K562 (cell line): ENCODE data around the gene MARCKSL1. TPM values are rescaled to one million over a fixed set of nuclear protein-coding genes. Genes with fewer than 3 reads are reported as not detected.

ENCODE experiments used
- ARID3B ChIP-seq: fragments of 250-450 bp; sonication (Bioruptor Pico); IDR thresholded peaks from 2 replicates; pipeline ENCODE4 v1.4.0; 2020; ENCODE audit warnings: borderline replicate concordance
- CBFA2T3 ChIP-seq: fragments of 450-650 bp; IDR thresholded peaks from 2 replicates; pipeline ENCODE4 v1.6.1; 2017
- ETS1 ChIP-seq: conservative IDR thresholded peaks from 2 replicates; pipeline ENCODE4 v1.6.1; 2011; ENCODE audit warnings: low read depth, mild to moderate bottlenecking, low read length; ENCODE audit not compliant: control insufficient read depth
- FIP1L1 ChIP-seq: fragments of 200-400 bp; formaldehyde crosslinking; IDR thresholded peaks from 2 replicates; pipeline ENCODE4 v1.6.1; 2018; ENCODE audit warnings: mild to moderate bottlenecking, low read depth, low read length; ENCODE audit not compliant: poor library complexity, severe bottlenecking
- HEY1 ChIP-seq: fragments of 250-450 bp; sonication (Bioruptor Pico); IDR thresholded peaks from 2 replicates; pipeline ENCODE4 v1.5.0; 2020; ENCODE audit warnings: mild to moderate bottlenecking, moderate library complexity, borderline replicate concordance
- MNT ChIP-seq, 2 experiments: fragments of 450-650 bp; conservative IDR thresholded peaks; 2 replicates each; pipeline ENCODE4 v1.6.1; 2017; ENCODE audit warnings: mild to moderate bottlenecking in 2 of 2, moderate library complexity in 2 of 2
- RBM39 ChIP-seq: fragments of 200-400 bp; formaldehyde crosslinking; optimal IDR thresholded peaks from 2 replicates; pipeline ENCODE3; 2018; ENCODE audit warnings: low read depth, low read length
- RREB1 ChIP-seq: fragments of 250-450 bp; sonication (Bioruptor Pico); IDR thresholded peaks from 2 replicates; pipeline ENCODE4 v1.4.0; 2020
- SRSF9 ChIP-seq: fragments of 200-400 bp; formaldehyde crosslinking; IDR thresholded peaks from 2 replicates; pipeline ENCODE4 v1.6.1; 2017; ENCODE audit warnings: low read depth, low read length, borderline replicate concordance
- TCF15 ChIP-seq: fragments of 250-450 bp; sonication (Bioruptor Pico); IDR thresholded peaks from 2 replicates; pipeline ENCODE4 v1.8.0; 2022; ENCODE audit warnings: moderate library complexity, mild to moderate bottlenecking, inconsistent platforms
- THRB ChIP-seq: fragments of 450-650 bp; formaldehyde crosslinking; conservative IDR thresholded peaks from 2 replicates; pipeline ENCODE4 v1.4.0; 2022; ENCODE audit warnings: mild to moderate bottlenecking, missing genetic modification characterization
- polyA plus RNA-seq, 8 experiments: library from polyadenylated mRNA; depleted of rRNA in 4 of 8; stranded (reverse) in 5 of 8; unstranded in 3 of 8; fragments of >200 nt; fragmentation: Nextera tagmentation in 2 of 8; fragmentation: Illumina TruSeq in 1 of 8; extraction: Ambion mirVana in 2 of 8; extraction: Trizol in 1 of 8; gene quantifications; 2 replicates each; pipeline versions ENCODE4 v1.2.1 to v1.2.3, GENCODE V29; 2011 to 2014; ENCODE audit warnings: inconsistent platforms in 1 of 8, missing spikeins in 1 of 8
- total RNA-seq, 7 experiments: library from RNA; depleted of rRNA in 6 of 7; stranded (reverse); fragments of >200 nt in 6 of 7; fragmentation: Illumina TruSeq in 2 of 7; extraction: Trizol in 2 of 7; gene quantifications; 2 replicates each; pipeline versions ENCODE4 v1.2.1 to v1.2.3, GENCODE V29; 2011 to 2021; ENCODE audit warnings: low replicate concordance in 1 of 7
- TF ChIP-seq, protein P1 (sequence below): sonication (generic); formaldehyde crosslinking; IDR thresholded peaks from 2 replicates; pipeline ENCODE4 v1.9.0; 2022; ENCODE audit warnings: mild to moderate bottlenecking, missing genetic modification reagents

The MARCKSL1 gene
- total and polyA plus RNA-seq, 9 of the 15 experiments (the other 6 are each of a cell fraction or from before 2014, with no cell fraction given): 14.7 to 325 (median 155) TPM

DNA sequence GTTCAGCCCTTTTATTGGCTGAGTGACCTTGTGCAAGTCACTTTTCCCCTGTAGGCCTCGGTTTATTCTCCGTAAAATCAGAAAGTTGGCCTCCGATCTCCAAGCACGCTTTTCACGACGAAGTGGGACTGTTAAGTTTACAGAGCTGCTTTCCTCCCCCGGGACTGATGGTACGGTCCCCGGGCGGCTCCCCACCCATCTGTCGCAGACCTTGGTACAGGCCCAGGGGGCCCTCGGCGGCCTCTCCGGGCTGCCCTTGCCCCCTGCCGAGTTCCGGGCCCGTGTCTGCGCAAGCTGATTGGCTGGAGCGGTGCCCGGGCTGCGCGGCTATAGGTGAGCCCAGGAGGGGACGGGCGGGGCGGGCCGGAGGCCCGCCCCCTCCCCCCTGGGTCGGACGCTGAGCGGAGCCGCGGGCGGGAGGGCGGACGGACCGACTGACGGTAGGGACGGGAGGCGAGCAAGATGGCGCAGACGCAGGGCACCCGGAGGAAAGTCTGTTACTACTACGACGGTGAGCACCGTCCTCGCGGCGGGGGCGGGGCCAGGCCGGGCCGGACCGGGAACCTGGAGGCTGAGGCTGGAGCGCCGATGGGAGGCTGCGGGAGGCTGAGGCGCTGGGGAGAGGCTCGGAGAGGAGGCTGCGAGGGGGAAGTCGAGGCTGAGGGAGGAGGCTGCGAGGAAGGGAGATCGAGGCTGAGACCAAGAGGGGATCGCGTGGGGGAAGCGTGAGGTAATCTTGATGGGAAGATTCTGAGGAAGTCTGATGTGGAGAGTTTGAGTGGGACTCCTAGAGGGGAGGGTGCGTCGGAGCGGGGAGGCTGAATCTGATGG lies 44.1 kb downstream of the MARCKSL1 start, which contains the start of gene HDAC1 (continued):
- TF ChIP-seq ETS1 (peak; percentile 71; the same call in 1 of the 2 replicates), FIP1L1 (peak; percentile 79), THRB (peak; percentile 88), RREB1 (CRISPR knock-in tag) (peak; percentile 85; the same call in 1 of the 2 replicates), RBM39 (peak; percentile 39), CBFA2T3 (no peak; the same call in 1 of the 2 replicates), MNT (conservative IDR thresholded peaks at IDR 0.05) (peak; percentile 52 to 60; a peak in 3 of 4 replicates), HEY1 (CRISPR knock-in tag) (peak; percentile 62; the same call in 1 of the 2 replicates), ARID3B (CRISPR knock-in tag) (0 out of 2 replicates have a peak, but pooled peaks have one; percentile 37), TCF15 (CRISPR knock-in tag) (no peak), SRSF9 (no peak)
- TF ChIP-seq, protein P1, sequence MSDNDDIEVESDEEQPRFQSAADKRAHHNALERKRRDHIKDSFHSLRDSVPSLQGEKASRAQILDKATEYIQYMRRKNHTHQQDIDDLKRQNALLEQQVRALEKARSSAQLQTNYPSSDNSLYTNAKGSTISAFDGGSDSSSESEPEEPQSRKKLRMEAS (CRISPR knock-in tag): no peak
